Umbilical cord (tissue), 2 donors: Measurements from ENCODE around the gene C1GALT1. TPM values are rescaled to one million over a fixed set of nuclear protein-coding genes. Genes with fewer than 3 reads are reported as not detected.
"Not testable (repeated sequence)": the region's sequence is repeated elsewhere in the genome, so short reads cannot be mapped to it uniquely, and the experiment has no call there.

Source experiments
- DNase-seq: peaks from one replicate; pipeline ENCODE4 v3.0.0-alpha.2; 2015; ENCODE audit warnings: low spot score
- total RNA-seq: library from RNA; depleted of rRNA; stranded (reverse); fragments of >200 nt; gene quantifications from one replicate; pipeline ENCODE4 v1.2.3, GENCODE V29; 2014; ENCODE audit warnings: low replicate concordance; ENCODE audit not compliant: insufficient read depth

The C1GALT1 gene
- total RNA-seq, 1 donor from 2014 or later, result 27.7 TPM

- DNase-seq, result no peak
These were observed 13.0 kb upstream of the C1GALT1 start for GRCh38 chr7:7169296-7169695.

GRCh38 chr7:7173956-7174632 lies 8.2 kb upstream of the C1GALT1 start:
- no peak for DNase-seq

GRCh38 chr7:7175075-7175695 lies 7.2 kb upstream of the C1GALT1 start:
- no peak for DNase-seq

- peak; percentile 65 for DNase-seq
These were observed 5.8 kb upstream of the C1GALT1 start for GRCh38 chr7:7176406-7177043.

- DNase-seq, result peak; percentile 50
These were observed 5.3 kb upstream of the C1GALT1 start for GRCh38 chr7:7177044-7177517.

GRCh38 chr7:7178081-7178480 lies 4.3 kb upstream of the C1GALT1 start:
- no peak for DNase-seq

GRCh38 chr7:7178906-7179305 lies 3.4 kb upstream of the C1GALT1 start:
- DNase-seq, result no peak

GRCh38 chr7:7180725-7181449 lies 1.5 kb upstream of the C1GALT1 start:
- DNase-seq, result no peak

GRCh38 chr7:7181519-7182155 lies 707 bp upstream of the C1GALT1 start:
- no peak for DNase-seq

- DNase-seq, result peak; percentile 49
These were observed 905 bp downstream of the C1GALT1 start for GRCh38 chr7:7183061-7183837.

GRCh38 chr7:7183838-7184463 lies 1.6 kb downstream of the C1GALT1 start:
- no peak for DNase-seq

GRCh38 chr7:7185371-7185989 lies 3.1 kb downstream of the C1GALT1 start:
- DNase-seq, result no peak

GRCh38 chr7:7188091-7188490 lies 5.7 kb downstream of the C1GALT1 start:
- DNase-seq, result no peak

GRCh38 chr7:7188742-7189141 lies 6.4 kb downstream of the C1GALT1 start:
- no peak for DNase-seq

GRCh38 chr7:7190142-7190541 lies 7.8 kb downstream of the C1GALT1 start:
- peak; percentile 44 for DNase-seq

- DNase-seq, result no peak
These were observed 8.8 kb downstream of the C1GALT1 start for GRCh38 chr7:7191137-7191536.

GRCh38 chr7:7192798-7193788 lies 10.7 kb downstream of the C1GALT1 start:
- not testable (repeated sequence) for DNase-seq

- DNase-seq, result not testable (repeated sequence)
These were observed 17.2 kb downstream of the C1GALT1 start for GRCh38 chr7:7199592-7199991.

GRCh38 chr7:7200255-7200654 lies 17.9 kb downstream of the C1GALT1 start:
- not testable (repeated sequence) for DNase-seq
